Breast epithelium (tissue), 4 donors: ENCODE data around the gene CCDC150. TPM values are rescaled to one million over a fixed set of nuclear protein-coding genes. Genes with fewer than 3 reads are reported as not detected.
A peak's percentile ranks its signal among the peaks of the same experiment; 100 is the strongest.

Experiments
- DNase-seq, 2 donors: peaks; one replicate each; pipeline ENCODE4 v3.0.0-alpha.2; 2019; ENCODE audit warnings: low spot score in 2 of 2
- H3K27ac ChIP-seq, 2 donors: fragments of 200-600 bp; sonication (generic) in 1 of 2; one replicate each; pipeline ENCODE4 v1.5.1; 2016 to 2019; ENCODE audit warnings: mild to moderate bottlenecking in 1 of 2
- H3K27me3 ChIP-seq, 2 donors: fragments of 200-600 bp; sonication (generic) in 1 of 2; one replicate each; pipeline versions ENCODE4 v1.5.1 to v1.6.0; 2017 to 2019; ENCODE audit warnings: control low read depth in 1 of 2, mild to moderate bottlenecking in 1 of 2
- H3K36me3 ChIP-seq: fragments of 200-600 bp; one replicate; pipeline ENCODE4 v1.5.1; 2019
- H3K4me1 ChIP-seq, 2 donors: fragments of 200-600 bp; sonication (generic); one replicate each; pipeline ENCODE4 v1.5.1; 2016 to 2019; ENCODE audit warnings: control low read depth in 1 of 2
- H3K4me3 ChIP-seq, 3 donors: fragments of 200-600 bp; sonication (generic); 1 replicate in 2 of 3; 2 replicates in 1 of 3; pipeline ENCODE4 v1.5.1; 2016 to 2019; ENCODE audit warnings: mild to moderate bottlenecking in 3 of 3, moderate library complexity in 2 of 3
- H3K9me3 ChIP-seq, 2 donors: fragments of 200-600 bp; sonication (generic) in 1 of 2; one replicate each; pipeline ENCODE4 v1.5.1; 2016 to 2019; ENCODE audit warnings: control low read depth in 1 of 2
- CTCF ChIP-seq, 3 donors: fragments of 450-650 bp; IDR thresholded peaks; one replicate each; pipeline ENCODE4 v1.5.1; 2016 to 2017; ENCODE audit warnings: antibody characterized with exemption in 3 of 3, mild to moderate bottlenecking in 3 of 3, moderate library complexity in 3 of 3
- POLR2A ChIP-seq: fragments of 450-650 bp; IDR thresholded peaks from one replicate; pipeline ENCODE4 v1.6.1; 2016; ENCODE audit warnings: antibody characterized with exemption, mild to moderate bottlenecking, moderate library complexity
- POLR2AphosphoS5 ChIP-seq, 3 donors: sonication (generic); formaldehyde crosslinking; IDR thresholded peaks; one replicate each; pipeline ENCODE4 v1.6.1; 2017; ENCODE audit warnings: antibody characterized with exemption in 3 of 3
- intact Hi-C: fragments of 100-400 bp; cut with DNase I; formaldehyde crosslinking; loops from one replicate; pipeline ENCODE4 v1.15.1; 2023; ENCODE audit warnings: low total_unique reads
- total RNA-seq, 3 donors: library from RNA; depleted of rRNA; stranded (reverse); fragments of >200 nt; gene quantifications; one replicate each; pipeline ENCODE4 v1.1.0, GENCODE V29; 2016

Gene CCDC150
- total RNA-seq, 3 donors from 2014 or later, result 2.0 to 5.9 (median 3.8) TPM

GRCh38 chr2:196758474-196759377 lies 119.2 kb downstream of the CCDC150 start:
- TF ChIP-seq CTCF (IDR thresholded peaks at IDR 0.05) (peak in 1 of 3 donors; percentile 21), POLR2AphosphoS5 (IDR thresholded peaks at IDR 0.05) (no peak), POLR2A (no peak)
- Histone ChIP-seq H3K27me3 (no peaks in the 10 kb centered on the region), H3K9me3 (peaks cover 0 to 14% of the 10 kb centered on the region in 2 donors), H3K4me1 (no peaks in the 10 kb centered on the region), H3K27ac (no peak overlapping the region), H3K36me3 (no peaks in the 10 kb centered on the region), H3K4me3 (no peak overlapping the region)
- no peak for DNase-seq
- intact Hi-C loops, result no loop called here

- intact Hi-C loops, result no loop called here
- DNase-seq, result no peak
- H3K36me3 ChIP-seq, result peaks cover 1% of the 10 kb centered on the region
- no peak overlapping the region for H3K4me3 ChIP-seq
- TF ChIP-seq CTCF (IDR thresholded peaks at IDR 0.05) (no peak), POLR2AphosphoS5 (IDR thresholded peaks at IDR 0.05) (no peak), POLR2A (no peak)
- no peaks in the 10 kb centered on the region for H3K27me3 ChIP-seq
- no peak overlapping the region for H3K27ac ChIP-seq
- H3K9me3 ChIP-seq, result peaks cover 0 to 8% of the 10 kb centered on the region in 2 donors
- H3K4me1 ChIP-seq, result no peaks in the 10 kb centered on the region
These were observed 119.8 kb downstream of the CCDC150 start for GRCh38 chr2:196759378-196759706.

- Histone ChIP-seq H3K4me1 (no peaks in the 10 kb centered on the region), H3K4me3 (no peak overlapping the region), H3K36me3 (peaks cover 14% of the 10 kb centered on the region), H3K27ac (no peak overlapping the region), H3K27me3 (no peaks in the 10 kb centered on the region), H3K9me3 (no peaks in the 10 kb centered on the region)
- no peak for DNase-seq
- intact Hi-C loops, result no loop called here
- TF ChIP-seq CTCF (IDR thresholded peaks at IDR 0.05), result no peak
- TF ChIP-seq POLR2AphosphoS5 (IDR thresholded peaks at IDR 0.05), result no peak
- TF ChIP-seq POLR2A, result no peak
These were observed 127.6 kb downstream of the CCDC150 start for GRCh38 chr2:196767101-196767500.

Other genes with a start within 250 kb of the CCDC150 start
- gene HECW2, start 46.2 kb upstream of the CCDC150 start, total RNA-seq, result 10 to 100 TPM in 2 of 3 donors, 1 to 10 TPM in 1; 4.8 to 14.7 (median 13.0) TPM
- 10 to 100 TPM; 27.5 to 57.4 (median 48.2) TPM for gene GTF3C3, start 160.0 kb downstream of the CCDC150 start, total RNA-seq
- 1 to 10 TPM in 1 of 3 donors, not detected in 2; 1.2 TPM for gene C2orf66, start 169.6 kb downstream of the CCDC150 start, total RNA-seq